Spinal cord (tissue), 10 donors: ENCODE measurements around the gene KLHL17. TPM values are rescaled to one million over a fixed set of nuclear protein-coding genes. Genes with fewer than 3 reads are reported as not detected.

Experiments used
- DNase-seq, 6 donors: peaks; one replicate each; pipeline versions ENCODE4 v3.0.0 to v3.0.0-alpha.2; 2013 to 2015; ENCODE audit warnings: low spot score in 6 of 6, low read depth in 4 of 6
- H3K27ac ChIP-seq: one replicate; pipeline ENCODE4 v1.5.1; 2013; ENCODE audit warnings: low read depth, low read length, control low read depth
- H3K27me3 ChIP-seq: one replicate; pipeline ENCODE4 v1.6.1; 2013; ENCODE audit warnings: low read length; ENCODE audit not compliant: control insufficient read depth, insufficient read depth
- H3K36me3 ChIP-seq: one replicate; pipeline ENCODE4 v1.6.1; 2013; ENCODE audit warnings: low read length; ENCODE audit not compliant: control insufficient read depth, insufficient read depth
- H3K4me1 ChIP-seq: one replicate; pipeline ENCODE4 v1.6.1; 2013; ENCODE audit warnings: low read length; ENCODE audit not compliant: control insufficient read depth, insufficient read depth
- H3K4me3 ChIP-seq: one replicate; pipeline ENCODE4 v1.5.1; 2013; ENCODE audit warnings: low read depth, low read length, control low read depth
- H3K9me3 ChIP-seq: one replicate; pipeline ENCODE4 v1.6.1; 2013; ENCODE audit warnings: low read length; ENCODE audit not compliant: control insufficient read depth, insufficient read depth
- WGBS: methylation state at CpG from one replicate; pipeline ENCODE4 v1.1.5; 2013; ENCODE audit warnings: missing lambda C conversion rate; ENCODE audit not compliant: insufficient coverage; 5-methylcytosine and 5-hydroxymethylcytosine counted together
- polyA plus RNA-seq, 2 donors: library from polyadenylated mRNA; unstranded; fragments of 120-200 nt; gene quantifications; one replicate each; pipeline ENCODE4 v1.2.1, GENCODE V29; 2013; ENCODE audit not compliant: insufficient read length in 2 of 2
- total RNA-seq, 2 donors: library from RNA; depleted of rRNA in 1 of 2; stranded (reverse); fragments of 120-200 nt in 1 of 2; fragments of >200 nt in 1 of 2; gene quantifications; one replicate each; pipeline versions ENCODE4 v1.2.3 to v1.2.4, GENCODE V29; 2013 to 2014
- donor health status: healthy.

Gene KLHL17
- total and polyA plus RNA-seq, 4 donors, result 5.4 to 27.4 (median 17.6) TPM

DNA sequence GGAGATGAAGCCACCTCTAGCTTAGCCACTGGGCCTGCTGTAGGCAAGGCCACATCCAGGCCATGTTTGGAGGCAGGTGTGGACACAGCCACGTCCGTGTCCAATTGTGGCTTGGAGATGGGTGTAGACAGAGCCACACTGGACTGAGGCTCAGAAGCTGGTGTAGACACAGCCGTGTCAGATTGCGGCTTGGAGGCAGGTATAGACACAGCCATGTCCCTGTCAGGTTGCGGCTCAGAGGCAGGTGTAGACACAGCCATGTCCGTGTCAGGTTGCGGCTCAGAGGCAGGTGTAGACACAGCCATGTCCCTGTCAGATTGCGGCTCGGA is 19.3 kb downstream of the KLHL17 start:
- H3K27ac ChIP-seq, result no peak overlapping the region
- no peak overlapping the region for H3K4me3 ChIP-seq
- H3K9me3 ChIP-seq, result no peaks in the 10 kb centered on the region
- peaks cover 11% of the 10 kb centered on the region for H3K4me1 ChIP-seq
- peaks cover 15% of the 10 kb centered on the region for H3K27me3 ChIP-seq
- DNase-seq, result no peak
- peaks cover 2% of the 10 kb centered on the region for H3K36me3 ChIP-seq
- WGBS, result 94% methylated on average over 9 of the region's 9 CpGs

DNA sequence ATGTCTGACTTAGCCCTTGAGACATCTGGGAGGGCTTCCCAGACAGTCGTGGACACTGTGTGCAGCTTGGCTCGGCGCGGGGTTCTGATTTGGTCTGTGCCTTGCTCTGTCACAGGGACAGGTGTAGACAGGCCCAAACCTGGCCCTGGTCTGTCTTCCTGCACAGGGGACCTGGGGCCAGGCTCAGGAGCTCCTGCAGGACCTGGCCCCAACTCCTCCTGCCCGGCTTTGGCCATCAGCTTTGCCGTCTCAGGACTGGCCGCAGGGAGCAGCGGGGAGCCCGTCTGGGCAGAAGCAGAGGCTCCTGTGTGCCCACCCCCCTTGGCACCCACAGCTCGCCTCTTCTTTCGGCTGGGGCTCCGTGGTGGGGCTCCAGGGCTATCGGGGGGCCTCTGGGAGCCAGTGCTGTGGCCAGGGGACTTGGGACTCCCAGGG is 19.8 kb downstream of the KLHL17 start:
- H3K27me3 ChIP-seq, result peaks cover 15% of the 10 kb centered on the region
- H3K4me1 ChIP-seq, result peaks cover 11% of the 10 kb centered on the region
- DNase-seq, result no peak
- H3K4me3 ChIP-seq, result no peak overlapping the region
- 76% methylated on average over 13 of the region's 13 CpGs for WGBS
- H3K27ac ChIP-seq, result no peak overlapping the region
- no peaks in the 10 kb centered on the region for H3K9me3 ChIP-seq
- peaks cover 2% of the 10 kb centered on the region for H3K36me3 ChIP-seq

DNA sequence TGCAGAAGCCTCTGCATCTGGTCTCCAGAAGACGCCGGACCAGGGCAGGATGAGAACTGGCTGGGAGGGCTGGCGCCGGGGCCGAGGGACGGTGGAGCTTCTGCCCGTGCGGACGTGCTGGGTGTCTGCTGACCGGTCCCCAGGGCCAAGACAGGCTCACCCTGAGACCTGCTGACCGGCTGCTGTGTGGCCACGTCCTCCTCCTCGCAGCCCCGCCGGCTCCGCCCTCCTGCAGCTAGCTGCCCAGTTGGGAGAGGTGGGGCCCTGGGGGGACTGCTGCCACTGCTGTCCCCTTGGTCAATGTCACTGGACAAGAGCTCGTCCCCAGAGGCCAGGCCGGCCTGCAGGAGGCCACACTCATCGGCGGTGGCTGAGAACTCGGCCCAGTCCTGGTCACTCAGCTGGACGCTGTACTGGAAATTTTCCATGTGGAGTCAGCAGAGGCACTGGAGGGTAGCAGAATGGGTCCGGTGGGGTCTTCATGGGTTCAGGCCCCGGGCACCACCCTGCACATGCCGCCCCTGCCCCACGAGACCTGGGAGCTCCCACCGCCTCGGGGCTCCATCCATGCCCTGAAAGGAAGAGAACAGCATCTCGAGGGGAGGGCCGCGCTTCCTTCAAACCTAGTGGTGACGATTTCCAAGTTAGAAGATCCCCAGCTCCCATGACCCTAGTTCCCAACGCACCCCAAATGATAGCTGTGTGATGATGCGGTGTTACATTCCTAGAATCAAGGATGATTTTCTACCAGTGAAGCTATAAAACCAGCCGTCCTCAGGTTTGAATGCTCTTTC is 20.4 kb downstream of the KLHL17 start:
- no peak for DNase-seq
- H3K4me1 ChIP-seq, result peaks cover 9% of the 10 kb centered on the region
- H3K9me3 ChIP-seq, result no peaks in the 10 kb centered on the region
- H3K27ac ChIP-seq, result no peak overlapping the region
- peaks cover 11% of the 10 kb centered on the region for H3K27me3 ChIP-seq
- H3K4me3 ChIP-seq, result no peak overlapping the region
- peaks cover 2% of the 10 kb centered on the region for H3K36me3 ChIP-seq
- 77% methylated on average over 32 of the region's 35 CpGs for WGBS

GRCh38 chr1:981491-981954 is 21.1 kb downstream of the KLHL17 start:
- Histone ChIP-seq H3K27me3 (peaks cover 9% of the 10 kb centered on the region), H3K36me3 (peaks cover 2% of the 10 kb centered on the region), H3K4me3 (no peak overlapping the region), H3K4me1 (peaks cover 6% of the 10 kb centered on the region), H3K27ac (no peak overlapping the region), H3K9me3 (no peaks in the 10 kb centered on the region)
- WGBS, result 69% methylated on average over 19 of the region's 21 CpGs
- no peak for DNase-seq

DNA sequence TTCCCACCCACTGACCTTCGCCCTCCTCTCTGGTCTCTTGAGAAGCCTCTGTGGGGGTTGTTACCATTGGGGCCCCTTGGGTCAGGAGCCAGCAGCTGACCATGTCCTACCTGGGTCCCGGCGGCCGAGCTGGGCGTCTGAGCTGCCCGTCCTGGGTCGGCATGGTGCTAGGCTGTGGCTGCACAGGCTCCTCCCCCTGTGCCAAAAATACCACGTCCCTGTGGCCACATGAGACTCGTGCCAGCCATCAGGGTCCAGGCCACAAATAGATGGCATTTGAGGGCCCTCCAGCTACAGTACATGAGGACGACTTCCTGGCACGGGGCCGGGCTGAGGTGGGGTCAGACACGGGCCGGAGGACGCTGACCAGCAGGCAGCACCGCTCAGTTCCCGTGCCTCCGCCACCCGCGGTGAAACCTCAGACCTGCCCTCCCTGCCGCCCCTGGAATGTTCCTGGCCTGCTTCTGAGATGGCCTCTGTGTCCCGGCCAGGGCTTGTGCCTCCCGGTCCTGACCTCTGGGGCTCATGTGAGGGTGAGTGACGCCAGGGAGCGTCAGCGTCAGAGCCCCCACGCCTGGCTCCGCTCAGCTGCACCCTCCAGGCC is 21.7 kb downstream of the KLHL17 start, which contains the start of gene PERM1:
Gene PERM1, minus strand, starts transcription at position 139 of the 604 bp plus-strand sequence. CDS start 1,064 bp downstream, outside the sequence.
- WGBS, result 71% methylated on average over 27 of the region's 28 CpGs
- H3K27me3 ChIP-seq, result peaks cover 9% of the 10 kb centered on the region
- H3K9me3 ChIP-seq, result no peaks in the 10 kb centered on the region
- DNase-seq, result no peak
- peaks cover 6% of the 10 kb centered on the region for H3K4me1 ChIP-seq
- H3K36me3 ChIP-seq, result peaks cover 2% of the 10 kb centered on the region
- H3K27ac ChIP-seq, result no peak within 1 kb of the TSS
- no peak within 1 kb of the TSS for H3K4me3 ChIP-seq

GRCh38 chr1:982765-983436 is 22.5 kb downstream of the KLHL17 start:
- Histone ChIP-seq H3K27ac (no peak overlapping the region), H3K4me3 (no peak overlapping the region), H3K4me1 (peaks cover 6% of the 10 kb centered on the region), H3K9me3 (no peaks in the 10 kb centered on the region), H3K27me3 (peaks cover 9% of the 10 kb centered on the region), H3K36me3 (peaks cover 2% of the 10 kb centered on the region)
- no peak for DNase-seq
- 87% methylated on average over 40 of the region's 43 CpGs for WGBS

GRCh38 chr1:983798-984475 is 23.6 kb downstream of the KLHL17 start:
- no peak overlapping the region for H3K27ac ChIP-seq
- no peaks in the 10 kb centered on the region for H3K36me3 ChIP-seq
- peaks cover 6% of the 10 kb centered on the region for H3K4me1 ChIP-seq
- H3K27me3 ChIP-seq, result peaks cover 9% of the 10 kb centered on the region
- no peak overlapping the region for H3K4me3 ChIP-seq
- no peaks in the 10 kb centered on the region for H3K9me3 ChIP-seq
- peak in 2 of 6 donors; percentile 54 to 59 for DNase-seq
- 22% methylated on average over 26 of the region's 29 CpGs for WGBS

GRCh38 chr1:984476-984814 is 24.1 kb downstream of the KLHL17 start:
- peaks cover 6% of the 10 kb centered on the region for H3K4me1 ChIP-seq
- H3K27me3 ChIP-seq, result peaks cover 9% of the 10 kb centered on the region
- no peak for DNase-seq
- WGBS, result 0% methylated on average over 2 of the region's 12 CpGs
- H3K36me3 ChIP-seq, result no peaks in the 10 kb centered on the region
- H3K9me3 ChIP-seq, result no peaks in the 10 kb centered on the region
- no peak overlapping the region for H3K27ac ChIP-seq
- H3K4me3 ChIP-seq, result no peak overlapping the region

DNA sequence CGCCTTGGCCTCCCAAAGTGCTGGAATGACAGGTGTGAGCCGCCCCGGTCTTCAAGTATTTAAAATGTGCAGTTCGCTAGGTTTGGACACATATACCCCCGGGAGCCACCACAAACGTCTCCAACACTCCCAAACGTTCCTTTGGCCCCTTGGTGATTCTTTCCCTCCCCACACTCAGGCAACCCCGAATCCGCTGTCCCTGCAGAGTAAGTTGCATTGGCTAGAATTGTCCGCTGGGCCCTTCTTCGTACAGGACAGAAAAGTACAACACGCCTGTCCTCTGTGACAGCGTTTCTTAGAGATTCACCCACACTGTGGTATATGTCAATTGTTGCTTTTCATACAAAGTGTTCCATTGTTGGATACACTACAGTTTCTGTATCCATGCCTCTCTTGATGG is 24.7 kb downstream of the KLHL17 start:
- 79% methylated on average over 13 of the region's 13 CpGs for WGBS
- no peaks in the 10 kb centered on the region for H3K36me3 ChIP-seq
- no peak for DNase-seq
- peaks cover 6% of the 10 kb centered on the region for H3K4me1 ChIP-seq
- no peak overlapping the region for H3K4me3 ChIP-seq
- no peaks in the 10 kb centered on the region for H3K9me3 ChIP-seq
- no peak overlapping the region for H3K27ac ChIP-seq
- H3K27me3 ChIP-seq, result peaks cover 9% of the 10 kb centered on the region
